ENCODE data around the gene TMEM63B.

GRCh38 chr6:44113414-44113813 is 13.9 kb upstream of the TMEM63B start:
- TF ChIP-seq CTCF (conservative IDR thresholded peaks at IDR 0.05) (no peak; the same call in 1 of the 2 replicates), ZFX (IDR thresholded peaks at IDR 0.05) (no peak)
